ENCODE measurements around the gene TMEM222.

DNA sequence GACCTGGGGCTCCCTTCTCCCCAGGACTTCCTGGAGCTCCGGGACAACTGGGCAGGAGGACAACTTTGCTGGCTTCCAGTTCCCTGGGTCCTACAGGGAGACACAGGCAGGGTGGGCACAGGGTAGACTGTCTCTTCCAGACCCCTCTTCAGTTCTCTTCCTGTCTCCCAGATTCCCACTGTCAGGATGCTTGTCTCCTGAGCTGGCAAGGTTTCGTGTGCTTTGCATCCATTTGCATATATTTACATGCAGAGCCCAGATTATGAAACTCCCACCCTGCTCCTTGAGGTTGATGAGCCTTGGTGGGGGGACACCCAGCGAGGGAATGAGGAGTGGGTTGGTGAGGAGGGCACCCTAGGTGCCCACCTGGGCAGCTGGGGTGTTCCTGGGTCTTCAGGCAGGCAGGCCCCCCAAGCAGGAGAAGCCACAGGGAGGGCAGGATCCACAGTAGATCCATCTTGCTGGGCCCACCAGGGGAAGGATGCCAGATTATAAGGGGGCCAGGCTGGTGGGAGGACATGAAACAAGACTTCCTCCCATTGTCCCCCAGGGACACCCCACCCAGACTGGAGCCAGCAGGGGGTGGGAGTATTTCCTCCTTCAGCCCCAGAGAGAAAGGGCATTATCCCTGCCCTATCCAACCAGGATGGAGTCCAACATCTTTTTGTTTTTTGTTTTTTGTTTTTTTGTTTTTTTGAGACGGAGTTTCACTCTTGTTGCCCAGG lies 52.6 kb downstream of the TMEM222 start, which contains the start of gene FCN3:
- TF ChIP-seq CTCF (IDR thresholded peaks at IDR 0.05) (no peak), EZH2 (IDR thresholded peaks at IDR 0.05) (no peak), EZH2phosphoT487 (IDR thresholded peaks at IDR 0.05) (no peak)
